ENCODE data around the gene TTC34.

The TTC34 gene

DNA sequence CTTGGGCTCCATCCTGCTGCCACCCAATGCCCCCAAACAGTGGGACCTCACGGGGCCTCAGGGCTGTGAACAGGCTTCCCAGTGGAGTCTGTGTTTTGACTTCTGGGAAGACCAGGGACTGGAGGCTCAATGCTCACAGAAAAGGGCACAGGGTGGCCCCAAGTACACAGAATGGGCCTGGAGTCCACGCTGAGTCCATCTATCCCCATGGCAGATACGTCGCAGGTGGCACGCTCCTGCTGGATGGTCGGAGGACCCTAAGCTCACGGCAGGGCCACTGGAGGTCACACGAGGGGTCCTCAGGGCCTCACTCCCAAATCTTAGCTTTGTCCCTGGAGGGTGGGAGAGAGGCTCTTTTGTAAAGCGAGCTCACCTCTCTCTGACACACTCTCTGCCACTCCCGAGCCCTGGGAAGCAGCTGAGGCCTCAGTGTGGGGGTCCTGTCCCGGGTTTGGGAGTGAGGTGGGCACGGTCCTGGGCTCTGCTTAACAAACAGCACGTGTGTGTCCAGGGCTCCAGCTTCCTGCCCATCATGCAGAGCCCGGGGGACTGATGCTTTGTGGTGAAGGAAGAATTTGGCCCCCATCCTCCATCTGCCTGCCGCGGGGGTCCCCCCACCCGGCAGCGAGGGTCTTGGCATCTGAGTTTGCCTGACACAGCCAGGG lies 27.2 kb upstream of the TTC34 start:
- no peaks in the 10 kb centered on the region; the same call in 1 of the 2 replicates for H3K36me3 ChIP-seq (ENCODE audit: control insufficient read depth, insufficient read depth, low read length)
- no peak for DNase-seq (ENCODE audit: low read depth, low spot score)
- H3K9me3 ChIP-seq (ENCODE audit: control insufficient read depth, insufficient read depth, low read length), result peaks cover 55% of the 10 kb centered on the region
- H3K27me3 ChIP-seq (ENCODE audit: control insufficient read depth, insufficient read depth, low read length), result no peaks in the 10 kb centered on the region
- H3K4me3 ChIP-seq (ENCODE audit: low read length), result no peak overlapping the region
- WGBS (ENCODE audit: insufficient coverage, insufficient read length), result no CpG with 5 or more reads among the region's 18 CpGs
- no peaks in the 10 kb centered on the region for H3K4me1 ChIP-seq (ENCODE audit: control insufficient read depth, insufficient read depth, low read length)
- H3K27ac ChIP-seq (ENCODE audit: low read length), result no peak overlapping the region

- no peak overlapping the region for H3K4me3 ChIP-seq (ENCODE audit: low read length)
- H3K9me3 ChIP-seq (ENCODE audit: control insufficient read depth, insufficient read depth, low read length), result peaks cover 50% of the 10 kb centered on the region
- no peak overlapping the region for H3K27ac ChIP-seq (ENCODE audit: low read length)
- no peaks in the 10 kb centered on the region for H3K27me3 ChIP-seq (ENCODE audit: control insufficient read depth, insufficient read depth, low read length)
- no peaks in the 10 kb centered on the region; the same call in 1 of the 2 replicates for H3K36me3 ChIP-seq (ENCODE audit: control insufficient read depth, insufficient read depth, low read length)
- DNase-seq (ENCODE audit: low read depth, low spot score), result no peak
- whole genome bisulfite sequencing (ENCODE audit: insufficient coverage, insufficient read length), result no CpG with 5 or more reads among the region's 14 CpGs
- H3K4me1 ChIP-seq (ENCODE audit: control insufficient read depth, insufficient read depth, low read length), result no peaks in the 10 kb centered on the region
Measured at GRCh38 chr1:2826736-2827292, 25.3 kb upstream of the TTC34 start.

DNA sequence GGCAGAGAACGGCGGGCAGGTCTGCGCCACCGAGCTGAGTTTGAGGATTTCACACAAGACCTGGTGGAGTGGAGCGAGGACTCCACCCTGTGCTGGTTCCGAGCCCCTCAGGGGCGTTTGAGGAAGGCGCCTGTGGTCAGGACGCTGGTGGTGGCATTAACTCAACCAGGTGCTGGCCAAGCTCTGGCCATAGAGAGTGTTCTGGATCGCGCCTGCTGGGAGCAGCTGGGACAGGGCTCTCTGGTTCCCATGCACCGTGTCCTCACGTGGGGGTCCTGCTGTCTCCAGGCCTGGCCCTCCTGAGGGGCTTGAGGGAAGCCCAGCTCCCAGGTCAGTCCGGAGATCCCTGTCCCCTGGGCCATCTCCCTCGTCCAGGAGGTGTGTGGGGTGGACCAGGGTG lies 24.8 kb upstream of the TTC34 start:
- peaks cover 52% of the 10 kb centered on the region for H3K9me3 ChIP-seq (ENCODE audit: control insufficient read depth, insufficient read depth, low read length)
- no peaks in the 10 kb centered on the region for H3K27me3 ChIP-seq (ENCODE audit: control insufficient read depth, insufficient read depth, low read length)
- no peak for DNase-seq (ENCODE audit: low read depth, low spot score)
- H3K4me3 ChIP-seq (ENCODE audit: low read length), result no peak overlapping the region
- no peaks in the 10 kb centered on the region for H3K4me1 ChIP-seq (ENCODE audit: control insufficient read depth, insufficient read depth, low read length)
- no CpG with 5 or more reads among the region's 15 CpGs for WGBS (ENCODE audit: insufficient coverage, insufficient read length)
- no peaks in the 10 kb centered on the region; the same call in 1 of the 2 replicates for H3K36me3 ChIP-seq (ENCODE audit: control insufficient read depth, insufficient read depth, low read length)
- no peak overlapping the region for H3K27ac ChIP-seq (ENCODE audit: low read length)

DNA sequence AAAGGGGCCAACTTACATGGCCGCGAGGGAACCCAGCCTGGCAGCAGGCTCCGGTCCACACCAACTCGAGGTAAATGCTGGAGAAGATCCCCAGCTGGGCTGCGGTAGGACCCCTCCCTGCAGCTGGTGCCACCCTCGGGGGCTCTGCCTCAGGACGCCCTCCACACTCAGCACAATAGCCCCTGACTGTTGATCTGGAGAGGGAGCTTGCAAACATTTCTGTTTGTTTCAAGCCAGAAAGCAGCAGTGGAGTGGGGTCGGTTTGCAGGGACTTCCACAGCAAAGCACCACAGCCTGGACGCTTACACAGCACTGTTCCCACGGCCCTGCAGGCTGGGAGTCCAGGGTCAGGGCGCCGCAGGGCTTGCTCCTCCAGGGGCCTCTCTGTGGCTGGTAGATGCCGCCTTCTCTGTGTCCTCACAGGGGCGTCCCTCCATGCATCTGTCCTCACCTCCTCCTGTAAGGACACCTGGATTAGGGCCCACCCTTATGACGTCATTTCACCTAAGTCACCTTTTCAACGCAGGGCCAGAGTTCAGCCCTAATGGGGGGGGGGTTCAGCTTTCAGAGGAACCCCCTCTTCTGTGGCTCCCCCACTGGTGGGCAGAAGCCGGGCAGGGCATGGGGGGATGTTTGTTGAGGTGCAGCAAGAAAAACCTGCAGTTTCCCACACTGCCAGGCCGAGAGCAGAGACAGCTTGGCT lies 24.1 kb upstream of the TTC34 start:
- peaks cover 54% of the 10 kb centered on the region for H3K9me3 ChIP-seq (ENCODE audit: control insufficient read depth, insufficient read depth, low read length)
- H3K4me3 ChIP-seq (ENCODE audit: low read length), result no peak overlapping the region
- H3K27me3 ChIP-seq (ENCODE audit: control insufficient read depth, insufficient read depth, low read length), result no peaks in the 10 kb centered on the region
- no peak for DNase-seq (ENCODE audit: low read depth, low spot score)
- WGBS (ENCODE audit: insufficient coverage, insufficient read length), result no CpG with 5 or more reads among the region's 18 CpGs
- no peak overlapping the region for H3K27ac ChIP-seq (ENCODE audit: low read length)
- no peaks in the 10 kb centered on the region; the same call in 1 of the 2 replicates for H3K36me3 ChIP-seq (ENCODE audit: control insufficient read depth, insufficient read depth, low read length)
- no peaks in the 10 kb centered on the region for H3K4me1 ChIP-seq (ENCODE audit: control insufficient read depth, insufficient read depth, low read length)

DNA sequence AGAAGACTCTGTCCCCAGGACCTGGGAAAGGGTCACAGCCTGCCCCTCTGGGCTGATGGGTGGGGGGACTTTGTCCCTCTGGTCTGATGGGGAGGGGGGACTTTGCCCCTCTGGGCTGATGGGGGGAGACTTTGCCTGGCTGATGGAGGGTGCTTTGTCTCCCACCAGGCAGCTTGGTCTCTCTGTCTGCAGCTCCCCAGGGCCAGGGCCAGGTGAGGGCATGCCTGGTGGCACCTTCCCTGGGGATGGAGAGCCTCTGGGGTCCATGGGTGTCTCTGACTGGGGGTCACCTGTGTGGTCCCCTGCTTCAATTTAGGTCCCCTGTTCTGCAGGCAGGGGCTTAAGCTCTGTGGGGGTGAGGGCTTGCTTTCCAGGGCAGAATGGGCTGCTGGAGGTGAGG lies 23.5 kb upstream of the TTC34 start:
- Histone ChIP-seq H3K4me1 (ENCODE audit: control insufficient read depth, insufficient read depth, low read length) (no peaks in the 10 kb centered on the region), H3K27ac (ENCODE audit: low read length) (no peak overlapping the region), H3K27me3 (ENCODE audit: control insufficient read depth, insufficient read depth, low read length) (no peaks in the 10 kb centered on the region), H3K9me3 (ENCODE audit: control insufficient read depth, insufficient read depth, low read length) (peaks cover 53% of the 10 kb centered on the region), H3K36me3 (ENCODE audit: control insufficient read depth, insufficient read depth, low read length) (no peaks in the 10 kb centered on the region; the same call in 1 of the 2 replicates), H3K4me3 (ENCODE audit: low read length) (no peak overlapping the region; the same call in 1 of the 2 replicates)
- no peak for DNase-seq (ENCODE audit: low read depth, low spot score)

DNA sequence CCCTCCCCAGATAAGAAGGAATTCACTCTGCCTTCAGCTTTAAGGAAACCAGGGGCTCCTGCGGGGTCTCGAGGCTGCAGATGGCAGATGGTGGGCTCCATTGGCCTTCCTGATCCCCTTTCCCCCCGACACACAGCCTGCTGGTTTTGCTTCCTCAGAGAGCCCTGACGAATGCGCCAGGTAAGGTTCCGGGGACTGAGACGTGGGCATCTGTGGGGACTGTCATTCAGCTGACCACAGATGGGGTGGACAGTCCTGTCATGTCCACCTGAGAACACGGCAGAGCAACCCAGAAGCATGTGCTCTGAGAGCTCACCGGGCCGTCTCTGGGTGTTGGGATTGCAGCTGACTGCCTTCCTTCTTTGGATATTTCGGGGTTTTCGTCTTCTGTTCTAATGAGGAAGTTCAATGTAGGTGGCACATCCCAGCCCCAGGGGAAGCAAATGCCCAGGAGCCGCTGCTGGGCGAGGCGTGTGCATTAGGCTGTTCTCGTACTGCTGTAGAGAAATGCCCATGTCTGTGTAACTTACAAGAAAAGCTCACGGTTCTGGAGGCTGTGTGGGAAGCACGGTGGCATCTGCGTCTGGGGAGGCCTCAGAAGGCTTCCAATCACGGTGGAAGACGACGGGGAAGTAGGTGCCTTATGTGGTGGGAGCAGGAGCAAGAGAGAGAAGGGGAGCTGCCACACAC lies 22.6 kb upstream of the TTC34 start:
- WGBS (ENCODE audit: insufficient coverage, insufficient read length), result no CpG with 5 or more reads among the region's 22 CpGs

GRCh38 chr1:2822621-2823145 lies 21.2 kb upstream of the TTC34 start:
- Histone ChIP-seq H3K4me1 (ENCODE audit: control insufficient read depth, insufficient read depth, low read length) (no peaks in the 10 kb centered on the region), H3K27ac (ENCODE audit: low read length) (no peak overlapping the region), H3K9me3 (ENCODE audit: control insufficient read depth, insufficient read depth, low read length) (peaks cover 59% of the 10 kb centered on the region), H3K27me3 (ENCODE audit: control insufficient read depth, insufficient read depth, low read length) (no peaks in the 10 kb centered on the region), H3K36me3 (ENCODE audit: control insufficient read depth, insufficient read depth, low read length) (no peaks in the 10 kb centered on the region; the same call in 1 of the 2 replicates), H3K4me3 (ENCODE audit: low read length) (no peak overlapping the region)
- WGBS (ENCODE audit: insufficient coverage, insufficient read length), result no CpG with 5 or more reads among the region's 12 CpGs
- no peak for DNase-seq (ENCODE audit: low read depth, low spot score)

More for the DNA sequence above, 22.6 kb upstream of the TTC34 start:
- peaks cover 58% of the 10 kb centered on the region for H3K9me3 ChIP-seq (ENCODE audit: control insufficient read depth, insufficient read depth, low read length)
- H3K36me3 ChIP-seq (ENCODE audit: control insufficient read depth, insufficient read depth, low read length), result no peaks in the 10 kb centered on the region; the same call in 1 of the 2 replicates
- H3K4me1 ChIP-seq (ENCODE audit: control insufficient read depth, insufficient read depth, low read length), result no peaks in the 10 kb centered on the region
- H3K27me3 ChIP-seq (ENCODE audit: control insufficient read depth, insufficient read depth, low read length), result no peaks in the 10 kb centered on the region
- no peak overlapping the region for H3K27ac ChIP-seq (ENCODE audit: low read length)
- no peak overlapping the region for H3K4me3 ChIP-seq (ENCODE audit: low read length)
- DNase-seq (ENCODE audit: low read depth, low spot score), result no peak

- WGBS (ENCODE audit: insufficient coverage, insufficient read length), result no CpG with 5 or more reads among the region's 29 CpGs
- Histone ChIP-seq H3K4me3 (ENCODE audit: low read length) (no peak overlapping the region), H3K4me1 (ENCODE audit: control insufficient read depth, insufficient read depth, low read length) (no peaks in the 10 kb centered on the region), H3K9me3 (ENCODE audit: control insufficient read depth, insufficient read depth, low read length) (peaks cover 57% of the 10 kb centered on the region), H3K27me3 (ENCODE audit: control insufficient read depth, insufficient read depth, low read length) (no peaks in the 10 kb centered on the region), H3K36me3 (ENCODE audit: control insufficient read depth, insufficient read depth, low read length) (no peaks in the 10 kb centered on the region; the same call in 1 of the 2 replicates), H3K27ac (ENCODE audit: low read length) (no peak overlapping the region)
- no peak for DNase-seq (ENCODE audit: low read depth, low spot score)
Measured at GRCh38 chr1:2821966-2822620, 20.6 kb upstream of the TTC34 start.

- H3K36me3 ChIP-seq (ENCODE audit: control insufficient read depth, insufficient read depth, low read length), result no peaks in the 10 kb centered on the region
- peaks cover 57% of the 10 kb centered on the region for H3K9me3 ChIP-seq (ENCODE audit: control insufficient read depth, insufficient read depth, low read length)
- H3K4me1 ChIP-seq (ENCODE audit: control insufficient read depth, insufficient read depth, low read length), result no peaks in the 10 kb centered on the region
- H3K27me3 ChIP-seq (ENCODE audit: control insufficient read depth, insufficient read depth, low read length), result no peaks in the 10 kb centered on the region
- H3K27ac ChIP-seq (ENCODE audit: low read length), result no peak overlapping the region
- H3K4me3 ChIP-seq (ENCODE audit: low read length), result no peak overlapping the region
- no CpG with 5 or more reads among the region's 17 CpGs for WGBS (ENCODE audit: insufficient coverage, insufficient read length)
- no peak for DNase-seq (ENCODE audit: low read depth, low spot score)
Measured at GRCh38 chr1:2821373-2821955, 20.0 kb upstream of the TTC34 start.
